Right ventricle myocardium inferior (tissue), 1 donor: Measurements from ENCODE around the gene SPHK2. TPM values are rescaled to one million over a fixed set of nuclear protein-coding genes. Genes with fewer than 3 reads are reported as not detected.
"Not testable (repeated sequence)": the region's sequence is repeated elsewhere in the genome, so short reads cannot be mapped to it uniquely, and the experiment has no call there.

Experiments used
- ATAC-seq: fragments of 200-7000 bp; cut with Tn5 transposase; one replicate; pipeline ENCODE4 v1.9.1; 2020; ENCODE audit warnings: mild to moderate bottlenecking, moderate library complexity
- DNase-seq: peaks from one replicate; pipeline ENCODE4 v3.0.0; 2021; ENCODE audit errors: missing footprints
- intact Hi-C: fragments of 100-400 bp; cut with DNase I; formaldehyde crosslinking; loops from one replicate; pipeline ENCODE4 v1.11.0; 2022
- total RNA-seq: library from RNA; stranded (reverse); fragmentation: NEBNext Ultra II Directional; extraction: Animal tissue kit (Norgen Biotek cat#: 25700); gene quantifications from one replicate; pipeline ENCODE4 v1.2.1, GENCODE V29; 2021
- donor health status: DM: no; HTN: yes; CAD: no; lungs with severe emphysema.

SPHK2 gene
- total RNA-seq, 1 donor from 2014 or later: 7.2 TPM

DNA sequence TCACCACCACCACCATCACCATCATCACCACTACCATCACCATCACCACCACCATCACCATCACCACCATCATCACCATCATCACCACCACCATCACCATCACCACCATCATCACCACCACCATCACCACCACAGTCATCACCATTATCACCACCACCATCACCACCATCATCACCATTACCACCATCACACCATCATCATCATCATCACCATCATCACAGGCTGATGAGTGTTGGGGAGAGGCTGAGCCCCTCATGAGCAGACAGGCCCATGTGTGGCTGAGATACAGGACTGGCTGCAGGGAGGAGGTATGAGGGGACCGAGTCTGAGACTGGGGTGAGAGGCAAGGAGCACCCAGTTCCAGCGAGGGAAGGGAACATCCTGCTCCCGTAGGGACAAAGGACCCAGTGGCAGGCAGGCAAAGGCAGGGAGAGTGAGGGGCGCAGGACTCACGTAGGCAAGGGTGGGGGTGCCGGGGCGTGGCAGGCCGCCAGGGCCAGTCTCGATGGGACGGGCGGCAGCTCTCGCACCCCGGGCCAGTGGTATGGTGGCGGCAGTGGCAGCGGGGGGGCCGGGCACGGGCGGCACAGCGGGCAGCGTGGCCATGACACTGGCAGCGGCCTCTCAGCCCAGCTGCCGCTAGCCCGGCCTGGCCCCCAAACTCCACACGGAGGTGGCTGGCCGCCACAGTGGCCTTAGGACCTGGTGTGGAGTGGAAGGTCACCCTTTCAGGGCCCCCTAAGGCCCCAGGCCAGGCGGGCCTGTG is 50.8 kb downstream of the SPHK2 start:
- ATAC-seq: no peak
- intact Hi-C loops: no loop called here
- DNase-seq: no peak

GRCh38 chr19:48670699-48671445 is 51.6 kb downstream of the SPHK2 start:
- DNase-seq (no peak), ATAC-seq (no peak)
- intact Hi-C loops: no loop called here

DNA sequence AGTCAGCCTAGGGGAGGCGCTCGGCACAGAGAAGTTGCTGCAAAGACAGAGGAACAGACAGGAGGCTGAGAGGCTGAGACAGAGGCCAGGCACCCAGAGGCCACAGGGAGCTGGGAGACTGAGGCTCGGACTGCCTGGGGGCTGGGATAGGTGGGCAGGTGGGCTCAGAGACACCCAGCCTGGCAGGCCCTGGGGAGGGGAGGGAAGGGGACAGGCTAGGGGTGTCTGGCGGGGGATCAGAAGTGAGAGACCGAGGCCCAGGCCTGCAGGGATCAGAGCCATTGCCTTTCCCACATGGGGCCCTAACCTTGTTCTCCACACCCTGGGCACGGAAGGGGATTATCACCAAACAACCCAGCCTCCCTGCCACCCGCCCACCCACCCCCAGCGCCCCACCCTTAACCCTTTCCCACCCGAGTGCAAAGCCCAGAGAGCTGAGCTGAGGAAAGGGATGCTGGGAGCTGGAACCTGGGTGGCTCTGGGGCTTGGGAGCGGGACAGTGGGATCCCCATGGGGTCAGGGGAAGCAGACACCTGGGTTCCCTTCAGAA is 52.2 kb downstream of the SPHK2 start:
- intact Hi-C loops: no loop called here
- DNase-seq (no peak), ATAC-seq (no peak)

DNA sequence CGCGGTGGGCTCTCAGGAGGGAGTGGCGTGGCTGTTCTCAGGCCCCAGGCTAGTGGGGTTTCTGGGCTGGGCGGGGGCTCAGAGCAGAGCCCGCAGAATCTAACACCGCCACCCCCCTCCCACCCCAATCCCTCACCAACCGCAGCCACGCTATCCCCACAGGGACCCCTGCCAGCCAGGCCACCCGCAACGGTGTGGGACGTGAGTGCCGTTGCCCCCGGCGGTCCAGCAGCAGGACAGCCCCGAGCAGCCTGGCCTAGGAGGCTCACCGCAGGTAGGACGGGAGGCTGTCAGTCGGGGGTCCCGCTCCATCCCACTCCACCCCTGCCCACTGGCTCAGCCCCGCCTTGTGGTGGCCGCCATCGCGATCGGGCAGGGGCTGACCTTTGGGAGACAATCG is 53.7 kb downstream of the SPHK2 start, which contains the start of gene NTN5:
Gene NTN5 (minus strand): TSS at position 24 of the 400 bp plus-strand sequence. CDS start 2,031 bp downstream, outside the sequence.
- DNase-seq: no peak
- no peak for ATAC-seq
- intact Hi-C loops: no loop called here

- ATAC-seq (no peak), DNase-seq (no peak)
- intact Hi-C loops: loop anchor here (2.0 kb wide), 1 partner anchor 39 kb away; no protein-coding TSS in a partner anchor
Measured at GRCh38 chr19:48673436-48674100, 54.3 kb downstream of the SPHK2 start.

GRCh38 chr19:48674216-48674809 is 55.0 kb downstream of the SPHK2 start:
- no peak for ATAC-seq
- DNase-seq: no peak
- intact Hi-C loops: loop anchor here (2.0 kb wide), 1 partner anchor 38 kb away; no protein-coding TSS in a partner anchor

DNA sequence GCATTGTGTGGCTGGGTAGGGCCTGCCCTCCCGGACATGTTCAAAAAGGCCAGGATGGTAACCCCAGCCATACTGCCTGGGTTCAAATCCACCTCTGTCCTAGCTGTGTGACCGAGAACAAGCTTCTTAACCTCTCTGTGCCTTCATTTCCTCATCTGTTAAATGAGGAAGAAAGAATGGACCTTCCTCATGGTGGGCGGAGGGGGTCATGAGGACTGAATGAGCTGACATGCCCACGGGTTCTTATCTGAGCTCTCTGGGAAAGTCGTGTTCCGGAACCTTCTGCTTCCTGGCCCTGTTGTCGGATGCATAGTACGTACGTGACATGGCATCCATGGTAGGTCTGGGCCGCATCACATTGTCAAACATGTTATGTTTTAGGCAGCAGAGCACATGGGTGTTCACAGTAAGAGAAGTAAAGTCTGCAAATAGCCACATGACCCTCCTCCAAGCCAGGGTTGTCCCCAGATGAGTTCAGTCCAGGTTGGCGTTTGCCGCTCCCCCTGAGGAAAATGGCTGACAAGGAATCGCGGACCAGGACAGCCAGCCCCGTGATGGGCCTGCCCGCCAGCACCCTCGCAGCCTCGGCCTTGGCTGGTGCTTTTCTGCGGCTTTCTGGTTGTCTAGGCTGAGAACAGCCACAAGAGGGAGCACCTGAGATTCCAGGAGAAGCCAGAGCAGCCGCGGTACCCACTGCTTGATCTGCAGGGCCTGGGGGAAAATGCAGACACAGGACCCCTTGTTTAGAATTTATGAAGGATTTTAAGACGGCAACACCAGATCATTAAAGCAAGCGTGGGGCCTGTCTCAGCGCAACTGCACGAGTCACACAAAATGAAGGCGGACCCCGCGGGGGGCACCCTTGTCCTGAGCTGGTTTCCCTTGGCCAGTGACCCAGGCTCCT is 55.9 kb downstream of the SPHK2 start:
- intact Hi-C loops: loop anchor here (1.0 to 5.0 kb wide), 3 partner anchors 29 to 107 kb away; partner anchors contain the start of gene CA11

DNA sequence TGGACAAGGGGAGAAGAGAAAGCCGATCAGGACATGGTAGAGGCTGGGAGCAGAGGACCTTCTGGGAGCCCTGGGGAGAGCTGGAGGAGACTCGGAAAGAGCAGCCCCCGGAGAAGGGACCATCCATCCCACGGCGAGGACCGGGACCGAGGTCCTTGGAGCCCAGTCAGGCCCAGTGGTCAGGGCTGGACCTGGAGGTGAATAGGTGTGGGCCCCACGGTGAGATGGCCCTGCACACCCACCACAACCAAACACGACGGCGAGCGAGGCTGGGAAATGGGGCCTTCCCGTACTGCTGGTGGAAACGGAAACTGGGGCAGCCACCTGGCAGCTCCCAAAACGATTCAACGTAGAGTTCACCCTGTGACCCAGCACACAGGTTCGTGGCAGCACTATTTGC is 57.2 kb downstream of the SPHK2 start:
- intact Hi-C loops: loop anchor here (5.0 kb wide), 1 partner anchor 106 kb away; no protein-coding TSS in a partner anchor
- ATAC-seq: no peak
- no peak for DNase-seq

More for the DNA sequence above, 55.9 kb downstream of the SPHK2 start:
- ATAC-seq (peak; percentile 80), DNase-seq (peak; percentile 80)

DNA sequence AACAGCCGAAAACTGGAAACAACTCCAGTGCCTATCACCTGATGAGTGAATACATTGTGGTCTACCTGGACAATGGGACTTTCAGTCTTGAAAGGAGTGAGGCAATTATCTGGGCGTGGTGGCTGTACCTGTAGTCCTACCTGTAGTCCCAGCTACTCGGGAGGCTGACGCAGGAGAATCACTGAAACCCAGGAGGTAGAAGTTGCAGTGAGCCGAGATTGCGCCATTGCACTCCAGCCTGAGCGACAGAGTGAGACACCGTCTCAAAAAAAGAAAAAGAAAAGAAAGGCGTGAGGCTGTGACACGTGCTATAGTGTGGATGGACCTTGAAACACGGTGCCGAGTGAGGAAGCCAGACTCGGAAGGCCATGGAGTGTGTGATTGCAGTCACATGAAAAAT is 57.6 kb downstream of the SPHK2 start:
- DNase-seq (no peak), ATAC-seq (no peak)
- intact Hi-C loops: loop anchor here (5.0 kb wide), 1 partner anchor 105 kb away; no protein-coding TSS in a partner anchor

- ATAC-seq (no peak), DNase-seq (no peak)
- intact Hi-C loops: loop anchor here (5.0 kb wide), 1 partner anchor 104 kb away; no protein-coding TSS in a partner anchor
Measured at GRCh38 chr19:48678201-48678600, 58.9 kb downstream of the SPHK2 start.

DNA sequence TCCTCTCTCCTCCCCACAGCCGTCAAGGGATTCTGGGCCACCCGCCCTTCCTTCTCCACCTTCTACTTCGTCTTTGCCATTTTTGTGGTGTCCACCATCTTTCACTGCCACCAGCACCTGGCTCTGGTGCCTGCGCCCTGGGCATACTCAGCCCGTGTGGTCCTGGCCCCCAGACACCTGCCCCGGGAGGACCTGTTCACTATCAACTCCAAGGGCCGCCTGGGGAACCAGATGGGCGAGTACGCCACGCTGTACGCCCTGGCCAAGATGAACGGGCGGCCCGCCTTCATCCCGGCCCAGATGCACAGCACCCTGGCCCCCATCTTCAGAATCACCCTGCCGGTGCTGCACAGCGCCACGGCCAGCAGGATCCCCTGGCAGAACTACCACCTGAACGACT is 60.7 kb downstream of the SPHK2 start:
- DNase-seq, intact Hi-C loops, ATAC-seq: not testable (repeated sequence)

Other genes with a start within 250 kb of the SPHK2 start
- 73.5 TPM for gene KDELR1, start 228.0 kb upstream of the SPHK2 start, total RNA-seq
- 0.38 TPM for gene GRIN2D, start 225.8 kb upstream of the SPHK2 start, total RNA-seq
- gene GRWD1, start 173.5 kb upstream of the SPHK2 start, total RNA-seq: 17.7 TPM
- gene KCNJ14, start 163.9 kb upstream of the SPHK2 start, total RNA-seq: 0.19 TPM
- 30.7 TPM for gene CYTH2, start 150.1 kb upstream of the SPHK2 start, total RNA-seq
- 0.70 TPM for gene LMTK3, start 107.7 kb upstream of the SPHK2 start, total RNA-seq
- 0.43 TPM for gene SULT2B1, start 67.3 kb upstream of the SPHK2 start, total RNA-seq
- not detected for gene SPACA4, start 12.8 kb upstream of the SPHK2 start, total RNA-seq
- gene FAM83E, start 4.4 kb upstream of the SPHK2 start, total RNA-seq: not detected
- gene RPL18, start 328 bp upstream of the SPHK2 start, total RNA-seq: 604 TPM
- 15.2 TPM for gene DBP, start 17.9 kb downstream of the SPHK2 start, total RNA-seq
- 8.4 TPM for gene CA11, start 26.7 kb downstream of the SPHK2 start, total RNA-seq
- gene NTN5, start 53.5 kb downstream of the SPHK2 start, total RNA-seq: 0.14 TPM
- gene FUT2, start 76.5 kb downstream of the SPHK2 start, total RNA-seq: not detected
- 4.2 TPM for gene MAMSTR, start 100.2 kb downstream of the SPHK2 start, total RNA-seq
- 15.3 TPM for gene RASIP1, start 121.1 kb downstream of the SPHK2 start, total RNA-seq
- gene IZUMO1, start 127.4 kb downstream of the SPHK2 start, total RNA-seq: 0.49 TPM
- 2.1 TPM for gene FUT1, start 133.1 kb downstream of the SPHK2 start, total RNA-seq
- gene FGF21, start 136.0 kb downstream of the SPHK2 start, total RNA-seq: not detected
- 63.2 TPM for gene BCAT2, start 191.5 kb downstream of the SPHK2 start, total RNA-seq
- 1.0 TPM for gene HSD17B14, start 217.0 kb downstream of the SPHK2 start, total RNA-seq
- gene PLEKHA4, start 249.1 kb downstream of the SPHK2 start, total RNA-seq: 23.8 TPM